COLO668 (cell line): ENCODE results near the gene MYLIP.
A peak's percentile ranks its signal among the peaks of the same experiment; 100 is the strongest.

ENCODE experiments used
- DNase-seq: peaks from one replicate; lab custom pipeline; 2025; ENCODE audit not compliant: unreplicated experiment; lab: John Stamatoyannopoulos, UW

Gene MYLIP

DNA sequence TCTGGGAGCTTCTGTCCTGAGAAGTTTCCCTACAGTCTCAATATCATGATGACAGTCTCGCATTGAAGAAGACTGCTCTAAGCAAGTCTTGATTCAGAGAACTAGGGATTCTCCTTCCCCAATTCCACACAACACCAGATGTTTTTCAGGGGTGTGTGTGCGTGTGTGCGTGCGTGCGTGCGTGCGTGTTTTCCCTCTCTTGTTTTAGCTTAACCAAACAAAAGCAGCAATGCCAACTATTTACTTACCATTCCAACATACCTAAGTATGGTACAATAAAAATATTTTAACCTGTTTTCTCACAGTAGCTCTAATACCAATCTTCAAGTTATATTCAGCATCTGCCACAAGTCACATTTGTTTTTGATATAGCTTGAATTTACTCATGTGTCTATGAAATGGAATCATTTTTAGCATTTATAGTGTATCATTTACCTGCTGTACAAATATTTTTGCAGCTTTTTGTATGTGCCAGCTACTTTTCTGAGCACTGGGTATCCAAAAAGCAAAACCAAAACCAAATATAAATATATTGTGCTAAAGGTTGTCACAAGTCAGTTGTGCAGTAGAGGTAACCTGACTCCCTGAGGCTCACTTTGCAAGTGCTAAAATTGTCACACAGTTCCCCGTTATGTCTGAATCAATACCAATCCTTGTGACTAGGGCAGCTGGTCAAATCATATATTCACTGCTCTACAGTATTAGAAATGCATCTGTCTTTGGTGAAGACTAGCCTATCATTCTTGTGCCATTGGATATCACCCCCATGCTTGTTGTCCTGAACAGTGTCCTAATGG is 21.7 kb upstream of the MYLIP start:
- DNase-seq: no peak

DNA sequence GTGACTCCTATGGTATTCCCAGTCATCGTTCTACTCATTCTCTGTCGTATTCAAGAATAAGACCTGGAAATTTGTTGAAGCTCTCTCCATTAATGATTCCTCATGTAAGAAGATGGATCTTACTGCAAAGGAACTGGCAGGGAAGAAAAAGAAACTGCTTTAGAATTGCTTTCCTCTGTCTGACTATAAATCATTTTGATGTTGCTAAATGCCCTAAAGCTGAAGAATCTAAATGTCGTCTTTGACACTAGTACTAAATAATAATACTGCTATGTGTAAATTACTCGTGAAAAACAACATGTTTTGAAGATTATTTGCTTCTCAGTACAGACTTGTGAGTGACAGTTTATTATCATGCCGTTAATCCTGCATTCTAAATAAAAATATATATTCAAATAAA is 20.5 kb upstream of the MYLIP start:
- no peak for DNase-seq

DNA sequence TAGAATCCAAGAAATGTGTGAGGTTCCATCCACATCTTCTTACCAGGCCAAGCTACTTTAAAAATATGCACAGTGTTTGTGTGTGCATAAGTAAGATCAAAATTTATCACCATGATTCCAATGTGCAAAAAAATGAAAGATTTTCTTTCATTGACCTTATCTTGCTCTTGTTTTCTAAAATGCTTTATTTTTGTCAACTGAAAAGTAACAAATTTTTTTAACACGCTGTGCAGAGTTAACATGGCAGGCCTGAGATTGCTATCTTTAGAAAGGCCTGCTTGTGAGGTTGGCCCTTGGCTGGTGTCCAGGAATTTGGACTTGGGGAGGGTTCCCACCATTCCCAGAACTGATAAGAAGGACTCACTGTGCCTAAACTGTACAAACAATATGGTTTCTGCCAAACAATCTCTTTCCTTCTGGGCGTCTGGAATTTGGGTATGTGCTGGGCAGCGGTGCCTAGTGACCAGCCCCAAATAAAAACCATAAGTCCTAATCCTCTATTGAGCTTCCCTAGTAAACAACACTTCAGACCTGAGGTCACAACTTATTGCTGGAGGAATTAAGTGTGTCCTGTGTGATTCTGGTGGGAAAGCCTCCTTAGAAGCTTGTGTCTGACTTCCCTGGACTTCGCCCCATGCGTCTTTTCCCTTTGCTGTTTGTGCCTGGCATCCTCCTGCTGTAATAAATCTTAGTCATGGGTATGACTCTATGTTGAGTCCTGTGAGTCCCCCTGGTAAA is 19.8 kb upstream of the MYLIP start:
- no peak for DNase-seq

DNA sequence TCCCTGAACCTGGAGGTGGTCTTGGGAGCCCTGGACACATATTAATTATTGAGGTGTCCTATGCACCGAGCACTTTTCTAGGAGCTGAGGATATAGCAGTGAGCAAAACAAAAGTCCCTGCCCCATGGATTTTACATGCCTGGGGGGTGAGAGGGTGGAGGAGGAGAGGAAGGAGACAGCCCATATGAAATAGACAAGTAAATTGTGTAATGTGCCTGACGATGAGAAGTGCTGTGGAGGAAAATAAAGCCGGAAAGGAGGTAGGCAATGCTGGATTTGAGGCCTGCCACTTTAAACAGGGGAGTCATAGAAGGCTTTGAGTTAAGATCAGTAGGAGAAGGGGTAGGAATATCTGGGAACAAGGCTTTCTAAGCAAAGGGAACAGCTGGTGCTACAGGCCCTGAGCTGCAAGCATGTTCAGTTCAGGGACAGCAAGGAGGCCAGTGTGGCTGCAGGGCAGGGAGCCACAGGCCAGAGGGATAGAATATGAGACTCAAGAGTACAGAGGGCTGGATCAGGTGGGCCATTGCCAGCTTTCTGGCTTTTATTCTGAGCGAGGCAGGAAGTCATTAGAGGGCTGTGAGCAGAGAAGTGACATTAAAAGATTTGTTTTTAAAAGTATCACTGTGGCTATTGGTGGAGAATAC is 19.1 kb upstream of the MYLIP start:
- no peak for DNase-seq

DNA sequence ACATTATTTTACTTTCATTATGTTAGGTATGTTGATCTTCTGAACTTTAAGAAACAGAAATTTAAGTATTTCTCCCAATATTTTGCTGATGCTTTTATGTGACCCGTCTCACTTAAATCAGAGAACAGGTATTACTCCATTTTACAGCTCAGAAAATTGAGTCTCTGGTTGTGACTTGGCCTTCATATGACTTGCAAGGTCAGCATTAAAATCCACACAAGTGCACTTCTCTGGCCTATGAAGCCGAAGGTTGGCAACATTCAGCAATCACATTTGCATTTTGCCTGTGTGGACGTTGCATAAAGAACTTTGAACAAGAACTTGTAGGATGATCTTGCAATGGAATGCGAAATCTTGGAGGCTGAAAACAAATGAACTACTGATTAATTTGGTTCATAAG is 10.1 kb upstream of the MYLIP start:
- DNase-seq: no peak

DNA sequence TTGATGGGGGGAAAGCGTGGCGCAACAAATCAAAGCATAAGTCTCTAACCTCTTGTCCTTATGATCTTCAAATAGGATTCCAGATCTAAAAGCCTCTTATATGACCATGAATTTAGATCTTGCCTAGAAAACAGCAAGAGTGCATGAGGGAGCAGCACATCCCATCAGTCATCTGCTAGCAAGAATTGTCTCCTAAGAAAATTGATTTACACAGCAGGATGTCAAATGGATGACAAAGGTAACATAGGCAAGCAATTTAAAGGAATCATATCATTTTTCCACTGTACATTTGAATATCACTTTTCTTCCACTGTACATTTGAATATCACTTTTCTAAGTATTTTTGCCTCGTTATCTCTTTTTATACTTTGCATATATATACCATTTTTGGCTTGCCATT is 7.5 kb upstream of the MYLIP start:
- DNase-seq: no peak

DNA sequence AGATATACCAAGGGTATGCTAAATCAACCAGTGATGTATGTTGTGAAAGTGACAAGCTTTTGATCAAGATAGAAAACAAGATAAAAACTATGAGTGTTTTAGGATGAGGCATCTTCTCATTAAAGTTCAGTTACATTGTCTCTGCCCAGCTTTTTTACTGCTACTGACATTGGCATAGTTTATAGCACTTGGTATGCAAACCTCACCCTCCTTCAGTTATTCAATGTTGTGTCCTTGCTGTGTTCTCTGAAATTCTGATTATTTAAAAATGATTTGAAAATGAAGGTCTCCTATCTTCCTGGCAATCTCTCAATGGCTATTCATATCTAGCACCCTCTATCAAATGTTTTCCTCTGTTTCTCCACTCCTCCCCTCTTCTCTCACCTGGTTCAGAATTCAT is 6.7 kb upstream of the MYLIP start:
- DNase-seq: no peak

DNA sequence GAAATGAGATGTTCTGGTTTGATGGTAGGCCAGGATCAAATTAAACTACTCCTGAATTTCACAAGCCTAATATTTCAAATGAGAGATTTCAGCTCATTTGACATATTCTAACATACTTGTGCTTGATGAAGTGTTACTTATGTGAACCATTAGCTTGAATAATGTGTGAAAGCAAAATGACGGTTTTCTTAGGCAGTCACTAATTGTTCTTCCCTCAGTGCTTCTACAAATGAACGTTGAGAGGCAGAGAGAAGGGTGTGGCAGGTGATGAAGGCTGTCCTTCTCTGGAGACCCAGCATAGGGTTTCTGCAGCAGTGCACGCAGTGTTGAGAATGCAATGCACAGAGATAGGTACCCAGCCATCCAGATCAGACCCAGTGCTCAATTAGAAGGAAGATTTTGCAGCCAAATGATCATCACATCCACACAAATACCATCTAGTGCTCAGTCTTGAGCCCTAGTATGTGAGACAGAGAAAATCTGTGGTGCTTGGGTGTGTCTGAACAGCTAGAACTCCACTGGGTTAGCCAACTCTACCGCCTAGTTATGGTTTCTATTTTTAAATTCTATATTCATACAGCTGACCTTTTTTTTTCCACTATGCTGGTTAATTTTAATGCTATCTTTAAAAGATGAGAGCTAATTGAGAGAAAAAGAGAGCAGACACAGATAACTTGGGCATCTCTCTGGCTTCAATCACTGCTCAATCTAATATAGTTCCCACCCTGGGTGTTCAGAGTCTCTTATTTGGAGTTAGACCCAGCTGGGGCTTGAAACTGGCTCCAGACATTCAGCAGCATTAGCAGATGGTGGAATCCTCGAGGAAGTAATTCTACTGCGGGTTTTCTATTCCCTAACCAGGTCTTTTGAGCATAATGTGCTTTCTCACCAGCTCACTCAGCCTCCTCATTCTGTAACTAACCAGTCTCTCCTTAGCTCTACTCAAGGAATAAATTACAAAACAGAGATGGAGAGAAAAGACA is 4.4 kb upstream of the MYLIP start:
- no peak for DNase-seq

DNA sequence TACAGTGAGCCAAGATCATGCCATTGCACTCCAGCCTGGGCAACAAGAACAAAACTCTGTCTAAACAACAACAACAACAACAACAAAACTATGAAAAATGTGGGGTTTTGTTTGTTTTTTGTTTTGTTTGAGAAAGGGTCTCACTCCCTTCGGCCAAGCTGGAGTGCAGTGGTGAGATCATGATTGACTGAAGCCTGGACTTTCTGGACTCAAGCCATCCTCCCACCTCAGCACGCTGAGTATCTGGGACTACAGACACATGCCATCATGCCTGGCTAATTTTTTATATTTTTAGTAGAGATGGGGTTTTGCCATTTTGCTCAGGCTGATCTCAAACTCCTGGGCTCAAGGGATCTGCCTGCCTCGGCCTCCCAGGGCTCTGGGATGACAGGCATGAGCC is 2.8 kb upstream of the MYLIP start:
- no peak for DNase-seq

DNA sequence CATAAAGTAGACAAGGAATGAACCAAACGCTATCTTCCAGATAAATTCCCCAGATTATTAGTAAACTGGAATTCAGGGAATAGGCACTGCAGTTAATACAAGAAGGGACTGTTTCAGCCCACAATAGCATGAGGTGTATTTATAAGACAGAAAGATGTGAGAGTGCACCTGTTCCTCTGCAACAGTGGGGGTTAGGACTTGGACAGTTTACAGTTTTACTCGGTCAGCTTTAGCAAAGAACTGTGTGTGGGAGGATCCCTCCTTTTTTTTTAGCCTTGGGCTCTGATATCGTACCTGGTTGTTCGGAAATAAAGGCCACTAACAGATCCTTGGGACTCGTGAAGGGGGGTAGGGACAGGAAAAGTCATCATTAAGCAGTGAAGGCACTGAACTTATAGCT is 2.0 kb upstream of the MYLIP start:
- DNase-seq: no peak

DNA sequence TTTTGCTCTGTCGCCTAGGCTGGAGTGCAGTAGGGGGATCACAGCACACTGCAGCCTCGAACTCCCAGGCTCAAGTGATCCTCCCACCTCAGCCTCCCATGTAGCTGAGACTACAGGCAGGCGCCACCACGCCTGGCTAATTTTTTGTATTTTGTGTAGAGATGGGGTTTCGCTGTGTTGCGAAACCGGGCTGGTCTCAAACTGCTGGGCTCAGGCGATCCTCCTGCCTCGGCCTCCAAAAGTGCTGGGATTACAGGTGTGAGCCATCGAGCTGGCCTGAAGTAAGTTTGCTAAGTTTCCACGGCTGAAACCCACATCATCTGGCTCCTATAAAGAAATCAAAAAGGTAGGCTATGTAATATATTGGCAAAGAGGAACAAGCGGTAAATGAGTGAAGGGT is 1.4 kb upstream of the MYLIP start:
- DNase-seq: no peak

DNA sequence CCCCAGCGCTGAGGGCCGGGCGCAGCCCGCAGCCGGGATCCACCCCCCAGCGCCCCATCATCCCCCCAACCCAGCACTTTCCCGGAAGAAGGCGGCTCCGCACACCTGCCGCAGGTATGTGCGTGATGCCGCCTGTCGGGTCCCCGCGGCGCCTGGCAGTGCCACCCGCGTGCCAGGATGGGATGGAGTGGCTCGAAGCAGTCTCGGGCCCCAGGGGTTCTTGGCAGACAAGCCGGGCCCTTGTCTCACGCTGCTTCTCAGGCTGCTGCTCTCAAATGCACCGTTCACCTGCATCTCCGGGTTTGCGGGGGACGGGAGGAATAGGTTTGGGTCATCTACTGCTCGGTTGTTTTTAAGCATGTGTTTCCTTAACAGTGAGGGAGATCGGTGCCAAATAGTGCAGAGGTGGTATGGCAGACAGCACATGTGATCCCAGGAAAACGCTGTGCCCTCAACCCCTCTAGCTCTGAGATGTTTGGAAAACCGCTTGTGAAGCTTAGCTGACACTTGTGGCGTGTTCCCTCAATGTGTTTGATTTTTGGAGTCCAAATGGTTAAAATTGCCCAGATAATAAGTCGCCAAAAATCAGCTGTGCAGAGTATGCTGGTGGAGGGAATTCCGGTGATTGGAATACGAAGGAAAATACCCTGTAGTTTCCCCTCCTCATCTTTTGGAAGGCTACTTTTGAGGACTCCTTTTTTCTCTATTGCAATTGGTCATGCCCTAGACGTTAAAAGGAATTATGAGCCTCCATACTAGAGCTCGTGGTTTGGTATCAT is 926 bp downstream of the MYLIP start:
- peak; percentile 57 for DNase-seq

DNA sequence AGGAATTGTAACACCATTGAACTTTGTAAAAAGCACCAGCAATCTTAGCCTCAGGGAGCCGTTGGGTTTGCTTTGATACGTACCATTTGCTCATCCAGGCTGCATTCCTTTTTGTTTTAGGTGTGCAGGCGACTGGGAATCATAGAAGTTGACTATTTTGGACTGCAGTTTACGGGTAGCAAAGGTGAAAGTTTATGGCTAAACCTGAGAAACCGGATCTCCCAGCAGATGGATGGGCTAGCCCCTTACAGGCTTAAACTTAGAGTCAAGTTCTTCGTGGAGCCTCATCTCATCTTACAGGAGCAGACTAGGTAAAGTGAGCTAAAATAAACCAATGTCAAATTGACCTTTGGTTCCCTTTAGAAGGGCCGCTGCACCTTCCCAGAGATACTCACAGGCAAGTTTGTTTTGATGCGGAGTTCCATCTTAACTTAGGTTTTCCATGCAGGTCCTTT is 1.6 kb downstream of the MYLIP start:
- DNase-seq: no peak

DNA sequence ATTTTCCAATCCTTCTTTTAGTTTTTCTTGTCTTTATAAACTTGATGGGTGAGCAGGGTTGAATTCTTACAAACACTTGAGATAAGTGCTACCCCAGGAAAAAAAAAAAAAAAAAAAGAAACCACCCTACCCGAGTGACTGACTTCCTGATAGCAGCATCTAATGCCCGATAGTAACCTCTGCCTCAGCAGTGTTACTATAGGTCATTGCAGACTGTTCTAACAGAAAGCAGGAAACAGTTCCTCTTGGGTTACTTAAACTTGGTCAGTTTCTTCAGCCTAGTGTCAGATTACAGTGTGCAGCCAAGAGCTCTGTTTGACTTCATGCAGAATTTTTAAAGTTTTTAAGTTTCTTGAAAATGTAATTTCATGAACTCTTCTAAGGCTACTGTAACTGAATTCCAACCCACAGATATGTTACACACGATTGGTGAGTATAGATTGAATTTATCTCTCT is 2.1 kb downstream of the MYLIP start:
- peak; percentile 18 for DNase-seq

DNA sequence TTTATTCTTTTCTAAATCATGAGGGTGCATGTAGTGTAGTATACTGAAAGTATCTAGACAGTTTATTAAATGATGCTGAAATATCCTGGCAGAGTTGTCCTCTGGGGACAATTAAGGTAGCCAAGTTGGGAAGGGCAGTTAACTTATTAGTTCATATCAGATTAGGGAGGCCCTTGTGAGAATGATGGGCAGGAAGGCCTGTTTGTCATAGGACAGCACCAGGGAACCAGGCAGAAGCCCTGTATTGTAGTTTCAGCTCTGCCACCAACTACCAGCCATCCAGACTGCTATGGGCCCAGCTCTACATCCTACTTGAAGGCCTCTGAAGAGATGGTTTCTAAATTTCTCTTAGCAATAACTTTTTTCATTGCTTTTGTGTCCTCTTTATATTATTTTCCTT is 4.0 kb downstream of the MYLIP start:
- no peak for DNase-seq

DNA sequence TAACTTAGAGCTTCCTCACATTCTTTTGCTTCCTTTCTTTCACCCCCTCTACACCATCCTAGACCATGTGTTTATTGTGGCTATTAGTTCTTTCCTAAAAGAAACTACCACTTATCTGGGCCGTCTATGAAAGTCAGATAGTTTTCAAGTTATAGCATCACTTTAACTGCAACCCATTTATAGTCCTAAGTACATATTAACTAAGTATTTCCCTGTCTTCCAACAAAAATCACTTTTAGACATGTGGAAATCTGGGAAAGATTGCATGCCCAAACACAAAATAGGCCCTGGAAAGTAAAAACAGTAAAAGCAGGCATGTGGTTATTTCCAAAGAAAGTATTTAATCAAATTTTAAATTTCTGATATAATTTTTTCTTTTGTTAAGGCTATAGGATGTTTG is 5.5 kb downstream of the MYLIP start:
- DNase-seq: no peak

DNA sequence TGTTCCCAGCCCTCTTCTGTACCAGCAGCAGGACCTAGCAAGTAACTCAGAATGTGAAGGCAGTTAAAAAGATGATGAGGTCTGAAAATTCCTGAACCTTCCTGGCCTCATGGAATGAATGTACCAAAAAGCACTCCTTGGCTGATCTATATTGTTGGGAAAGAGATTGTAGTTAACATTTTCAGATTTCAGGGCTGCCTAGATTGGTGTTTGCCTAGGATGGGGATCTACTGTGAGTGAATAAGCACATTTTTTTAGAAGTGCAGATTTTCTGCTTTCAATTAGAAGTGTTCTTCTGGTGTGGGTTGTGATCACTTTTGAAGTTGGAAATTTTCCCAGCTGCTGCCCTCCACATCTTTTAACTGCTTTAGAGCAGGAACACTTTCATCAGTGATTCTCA is 6.2 kb downstream of the MYLIP start:
- DNase-seq: no peak

DNA sequence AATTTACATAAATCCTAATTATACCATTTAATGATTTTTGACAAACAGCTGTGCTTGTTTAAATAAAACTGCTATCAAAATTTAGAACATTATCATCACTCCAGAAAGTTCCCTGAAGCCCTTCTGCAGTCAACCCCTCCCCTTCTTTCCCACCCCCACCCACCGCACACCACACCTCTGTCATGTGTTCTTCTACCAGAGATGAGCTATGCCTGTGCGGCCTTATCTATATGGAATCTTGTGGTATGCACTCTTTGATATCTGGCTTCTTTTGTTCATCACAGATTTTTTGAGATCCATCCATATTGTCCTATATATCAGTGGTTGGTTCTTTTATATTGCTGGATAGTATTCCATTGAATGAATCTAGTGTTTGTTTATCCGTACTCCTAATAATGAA is 7.2 kb downstream of the MYLIP start:
- no peak for DNase-seq

DNA sequence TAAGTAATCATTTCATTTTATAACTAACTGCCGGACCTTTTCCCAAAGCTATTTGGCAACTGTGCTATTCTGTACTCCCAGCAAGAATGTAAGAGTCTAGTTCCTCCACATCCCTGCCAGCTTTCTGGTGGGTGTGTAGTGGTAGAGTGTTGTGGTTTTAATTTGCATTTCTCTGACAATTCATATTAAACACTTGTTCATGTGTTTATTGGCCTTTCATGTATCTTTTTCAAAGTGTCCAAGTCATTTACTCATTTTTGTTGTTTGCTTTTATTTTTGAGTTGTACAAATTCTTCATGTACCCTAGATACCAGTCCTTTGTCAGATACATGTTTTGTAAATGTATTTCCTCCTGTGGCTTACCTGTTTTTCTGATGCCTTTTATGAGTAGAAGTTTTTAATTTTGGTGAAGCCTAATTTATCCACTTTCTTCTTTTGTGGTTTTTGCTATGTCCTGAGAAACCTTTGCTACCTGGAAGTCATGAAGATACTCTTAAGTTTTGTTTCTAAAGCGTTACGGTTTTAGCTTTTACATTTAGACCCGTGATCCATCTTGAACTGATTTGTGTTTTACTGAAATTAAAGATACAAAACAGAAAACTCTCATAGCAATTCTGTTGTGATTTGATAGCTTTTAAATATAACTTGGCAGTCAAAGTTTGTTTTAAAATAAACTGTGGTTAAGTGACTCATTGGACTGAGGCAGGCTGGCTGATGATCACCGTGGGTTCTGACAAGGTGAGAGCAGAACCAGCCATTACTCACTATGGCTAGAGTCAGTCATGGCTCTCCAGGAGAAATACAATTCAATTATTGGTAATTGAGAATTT is 8.0 kb downstream of the MYLIP start:
- DNase-seq: no peak
